ENCODE data around the gene GPER1.

GPER1 gene

DNA sequence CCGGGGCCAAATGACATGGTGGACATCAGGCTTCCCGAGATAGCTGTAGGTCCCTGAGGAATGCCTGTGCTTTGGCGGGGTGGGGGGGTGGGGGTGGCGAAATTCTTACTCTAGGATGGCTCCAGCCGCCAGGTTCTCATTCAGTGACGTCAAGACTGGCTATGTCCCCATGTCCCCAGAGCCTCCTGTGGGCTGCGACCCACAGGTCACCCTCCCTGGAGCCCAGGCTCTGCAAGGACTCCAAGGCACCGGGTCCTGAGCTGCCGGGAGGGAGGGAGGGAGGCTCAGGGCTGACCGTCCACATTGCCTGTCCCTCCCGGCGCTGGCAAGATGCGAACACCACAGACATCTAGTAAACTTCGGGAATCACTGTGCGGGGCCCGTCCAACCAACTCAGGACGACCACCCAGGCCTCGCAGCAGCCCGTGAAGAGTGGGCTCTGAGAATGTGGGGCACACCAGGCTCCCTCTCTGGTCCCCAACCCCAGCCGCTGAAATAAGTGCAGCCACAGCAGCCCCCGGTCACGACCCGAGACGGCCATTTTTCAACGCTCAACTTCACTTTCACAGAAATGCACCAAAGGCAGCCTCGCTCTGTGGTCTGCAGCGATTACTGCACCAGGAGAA, 31.0 kb upstream of the GPER1 start:
- Histone ChIP-seq H4K12ac (ENCODE audit: low read depth, low read length) (no peak overlapping the region), H3K18ac (ENCODE audit: low read length) (no peak overlapping the region), H3K27me3 (ENCODE audit: insufficient read depth, low read length) (no peaks in the 10 kb centered on the region), H2AK5ac (ENCODE audit: low read length) (no peak overlapping the region), H2AFZ (ENCODE audit: insufficient read depth, low read length, poor library complexity) (no peak overlapping the region), H3K79me1 (ENCODE audit: low read length) (peaks cover 7% of the 10 kb centered on the region), H3K14ac (ENCODE audit: low read length) (no peak overlapping the region), H2BK5ac (ENCODE audit: low read depth, low read length, poor library complexity) (no peak overlapping the region), H3K23ac (ENCODE audit: low read length) (no peak overlapping the region), H3K79me2 (ENCODE audit: control insufficient read depth, insufficient read depth, low read length, poor library complexity) (no peaks in the 10 kb centered on the region), H3K4ac (ENCODE audit: low read depth, low read length) (no peak overlapping the region), H4K91ac (ENCODE audit: low read depth, low read length) (no peak overlapping the region), H2BK12ac (ENCODE audit: low read length) (no peak overlapping the region), H2BK120ac (ENCODE audit: insufficient read depth, low read length, poor library complexity) (no peak overlapping the region), H3K27ac (ENCODE audit: low read depth, low read length) (no peak overlapping the region), H3K4me2 (ENCODE audit: low read length) (no peak overlapping the region), H3K9me3 (ENCODE audit: insufficient read depth, low read depth, low read length) (peaks cover 3% of the 10 kb centered on the region), H3K9ac (ENCODE audit: low read length) (no peak overlapping the region), H3K4me1 (ENCODE audit: control insufficient read depth in 1 of 2, insufficient read depth in 2 of 2, low read length in 2 of 2) (peaks cover 13 to 19% of the 10 kb centered on the region in 2 experiments), H3K4me3 (ENCODE audit: low read depth, low read length) (no peak overlapping the region), H4K8ac (ENCODE audit: low read depth, low read length) (no peak overlapping the region), H3K36me3 (ENCODE audit: control insufficient read depth in 1 of 2, insufficient read depth in 2 of 2, low read length in 2 of 2) (peaks cover 4 to 9% of the 10 kb centered on the region in 2 experiments)
- DNase-seq: peak; percentile 89 to 96
- WGBS (ENCODE audit: extremely low coverage, insufficient coverage, insufficient read length): no CpG with 5 or more reads among the region's 27 CpGs

DNA sequence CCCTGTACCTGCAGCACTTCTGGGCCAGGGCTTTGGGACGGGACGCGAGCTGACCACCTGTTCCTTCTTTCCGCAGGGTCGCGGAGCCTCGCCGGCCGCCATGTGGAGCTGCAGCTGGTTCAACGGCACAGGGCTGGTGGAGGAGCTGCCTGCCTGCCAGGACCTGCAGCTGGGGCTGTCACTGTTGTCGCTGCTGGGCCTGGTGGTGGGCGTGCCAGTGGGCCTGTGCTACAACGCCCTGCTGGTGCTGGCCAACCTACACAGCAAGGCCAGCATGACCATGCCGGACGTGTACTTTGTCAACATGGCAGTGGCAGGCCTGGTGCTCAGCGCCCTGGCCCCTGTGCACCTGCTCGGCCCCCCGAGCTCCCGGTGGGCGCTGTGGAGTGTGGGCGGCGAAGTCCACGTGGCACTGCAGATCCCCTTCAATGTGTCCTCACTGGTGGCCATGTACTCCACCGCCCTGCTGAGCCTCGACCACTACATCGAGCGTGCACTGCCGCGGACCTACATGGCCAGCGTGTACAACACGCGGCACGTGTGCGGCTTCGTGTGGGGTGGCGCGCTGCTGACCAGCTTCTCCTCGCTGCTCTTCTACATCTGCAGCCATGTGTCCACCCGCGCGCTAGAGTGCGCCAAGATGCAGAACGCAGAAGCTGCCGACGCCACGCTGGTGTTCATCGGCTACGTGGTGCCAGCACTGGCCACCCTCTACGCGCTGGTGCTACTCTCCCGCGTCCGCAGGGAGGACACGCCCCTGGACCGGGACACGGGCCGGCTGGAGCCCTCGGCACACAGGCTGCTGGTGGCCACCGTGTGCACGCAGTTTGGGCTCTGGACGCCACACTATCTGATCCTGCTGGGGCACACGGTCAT, 30.3 kb upstream of the GPER1 start:
- H3K9ac ChIP-seq (ENCODE audit: low read length): no peak overlapping the region
- no peak overlapping the region for H3K4me3 ChIP-seq (ENCODE audit: low read depth, low read length)
- peaks cover 3% of the 10 kb centered on the region for H3K9me3 ChIP-seq (ENCODE audit: insufficient read depth, low read depth, low read length)
- no peak overlapping the region for H2AK5ac ChIP-seq (ENCODE audit: low read length)
- no peak overlapping the region for H3K23ac ChIP-seq (ENCODE audit: low read length)
- H4K12ac ChIP-seq (ENCODE audit: low read depth, low read length): no peak overlapping the region
- no peak overlapping the region for H4K91ac ChIP-seq (ENCODE audit: low read depth, low read length)
- H3K36me3 ChIP-seq (ENCODE audit: control insufficient read depth in 1 of 2, insufficient read depth in 2 of 2, low read length in 2 of 2): peaks cover 4 to 9% of the 10 kb centered on the region in 2 experiments
- no peaks in the 10 kb centered on the region for H3K27me3 ChIP-seq (ENCODE audit: insufficient read depth, low read length)
- H2BK120ac ChIP-seq (ENCODE audit: insufficient read depth, low read length, poor library complexity): no peak overlapping the region
- no peak overlapping the region for H4K8ac ChIP-seq (ENCODE audit: low read depth, low read length)
- no peak overlapping the region for H3K4me2 ChIP-seq (ENCODE audit: low read length)
- no peak overlapping the region for H3K4ac ChIP-seq (ENCODE audit: low read depth, low read length)
- H2BK5ac ChIP-seq (ENCODE audit: low read depth, low read length, poor library complexity): no peak overlapping the region
- H2BK12ac ChIP-seq (ENCODE audit: low read length): no peak overlapping the region
- no peak overlapping the region for H2AFZ ChIP-seq (ENCODE audit: insufficient read depth, low read length, poor library complexity)
- H3K79me2 ChIP-seq (ENCODE audit: control insufficient read depth, insufficient read depth, low read length, poor library complexity): no peaks in the 10 kb centered on the region
- no peak overlapping the region for H3K18ac ChIP-seq (ENCODE audit: low read length)
- no peak overlapping the region for H3K14ac ChIP-seq (ENCODE audit: low read length)
- DNase-seq: no peak
- WGBS (ENCODE audit: extremely low coverage, insufficient coverage, insufficient read length): no CpG with 5 or more reads among the region's 62 CpGs
- H3K79me1 ChIP-seq (ENCODE audit: low read length): peaks cover 7% of the 10 kb centered on the region
- no peak overlapping the region for H3K27ac ChIP-seq (ENCODE audit: low read depth, low read length)
- peaks cover 13 to 19% of the 10 kb centered on the region in 2 experiments for H3K4me1 ChIP-seq (ENCODE audit: control insufficient read depth in 1 of 2, insufficient read depth in 2 of 2, low read length in 2 of 2)

DNA sequence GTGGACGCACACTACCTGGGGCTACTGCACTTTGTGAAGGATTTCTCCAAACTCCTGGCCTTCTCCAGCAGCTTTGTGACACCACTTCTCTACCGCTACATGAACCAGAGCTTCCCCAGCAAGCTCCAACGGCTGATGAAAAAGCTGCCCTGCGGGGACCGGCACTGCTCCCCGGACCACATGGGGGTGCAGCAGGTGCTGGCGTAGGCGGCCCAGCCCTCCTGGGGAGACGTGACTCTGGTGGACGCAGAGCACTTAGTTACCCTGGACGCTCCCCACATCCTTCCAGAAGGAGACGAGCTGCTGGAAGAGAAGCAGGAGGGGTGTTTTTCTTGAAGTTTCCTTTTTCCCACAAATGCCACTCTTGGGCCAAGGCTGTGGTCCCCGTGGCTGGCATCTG, 29.6 kb upstream of the GPER1 start:
- no peak overlapping the region for H2BK12ac ChIP-seq (ENCODE audit: low read length)
- no peak overlapping the region for H4K12ac ChIP-seq (ENCODE audit: low read depth, low read length)
- H4K8ac ChIP-seq (ENCODE audit: low read depth, low read length): no peak overlapping the region
- no peak overlapping the region for H3K23ac ChIP-seq (ENCODE audit: low read length)
- no peak overlapping the region for H3K4me3 ChIP-seq (ENCODE audit: low read depth, low read length)
- no peaks in the 10 kb centered on the region for H3K79me2 ChIP-seq (ENCODE audit: control insufficient read depth, insufficient read depth, low read length, poor library complexity)
- DNase-seq: no peak
- H3K27me3 ChIP-seq (ENCODE audit: insufficient read depth, low read length): no peaks in the 10 kb centered on the region
- no peak overlapping the region for H4K91ac ChIP-seq (ENCODE audit: low read depth, low read length)
- no peak overlapping the region for H2AFZ ChIP-seq (ENCODE audit: insufficient read depth, low read length, poor library complexity)
- no CpG with 5 or more reads among the region's 13 CpGs for WGBS (ENCODE audit: extremely low coverage, insufficient coverage, insufficient read length)
- H3K9ac ChIP-seq (ENCODE audit: low read length): no peak overlapping the region
- no peak overlapping the region for H3K18ac ChIP-seq (ENCODE audit: low read length)
- no peak overlapping the region for H3K4ac ChIP-seq (ENCODE audit: low read depth, low read length)
- no peak overlapping the region for H3K4me2 ChIP-seq (ENCODE audit: low read length)
- H2AK5ac ChIP-seq (ENCODE audit: low read length): no peak overlapping the region
- no peak overlapping the region for H2BK5ac ChIP-seq (ENCODE audit: low read depth, low read length, poor library complexity)
- peaks cover 8 to 14% of the 10 kb centered on the region in 2 experiments for H3K4me1 ChIP-seq (ENCODE audit: control insufficient read depth in 1 of 2, insufficient read depth in 2 of 2, low read length in 2 of 2)
- H3K9me3 ChIP-seq (ENCODE audit: insufficient read depth, low read depth, low read length): peaks cover 3% of the 10 kb centered on the region
- H3K14ac ChIP-seq (ENCODE audit: low read length): no peak overlapping the region
- H2BK120ac ChIP-seq (ENCODE audit: insufficient read depth, low read length, poor library complexity): no peak overlapping the region
- peaks cover 4 to 9% of the 10 kb centered on the region in 2 experiments for H3K36me3 ChIP-seq (ENCODE audit: control insufficient read depth in 1 of 2, insufficient read depth in 2 of 2, low read length in 2 of 2)
- no peak overlapping the region for H3K27ac ChIP-seq (ENCODE audit: low read depth, low read length)
- peaks cover 3% of the 10 kb centered on the region for H3K79me1 ChIP-seq (ENCODE audit: low read length)

DNA sequence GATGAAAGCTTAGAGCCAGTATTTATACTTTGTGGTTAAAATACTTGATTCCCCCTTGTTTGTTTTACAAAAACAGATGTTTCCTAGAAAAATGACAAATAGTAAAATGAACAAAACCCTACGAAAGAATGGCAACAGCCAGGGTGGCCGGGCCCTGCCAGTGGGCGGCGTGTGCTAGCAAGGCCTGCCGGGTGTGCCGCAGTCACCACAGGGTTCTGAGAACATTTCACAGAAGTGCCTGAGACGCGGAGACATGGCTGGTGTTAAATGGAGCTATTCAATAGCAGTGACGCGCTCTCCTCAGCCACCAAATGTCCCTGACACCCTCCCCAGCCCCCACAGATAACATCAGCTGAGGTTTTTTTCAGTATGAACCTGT, 29.1 kb upstream of the GPER1 start:
- no peak overlapping the region for H3K14ac ChIP-seq (ENCODE audit: low read length)
- H2BK12ac ChIP-seq (ENCODE audit: low read length): no peak overlapping the region
- peaks cover 3% of the 10 kb centered on the region for H3K79me1 ChIP-seq (ENCODE audit: low read length)
- no peak overlapping the region for H3K18ac ChIP-seq (ENCODE audit: low read length)
- H4K91ac ChIP-seq (ENCODE audit: low read depth, low read length): no peak overlapping the region
- WGBS (ENCODE audit: extremely low coverage, insufficient coverage, insufficient read length): no CpG with 5 or more reads among the region's 10 CpGs
- DNase-seq: no peak
- H3K4me1 ChIP-seq (ENCODE audit: control insufficient read depth in 1 of 2, insufficient read depth in 2 of 2, low read length in 2 of 2): peaks cover 8 to 14% of the 10 kb centered on the region in 2 experiments
- H2BK5ac ChIP-seq (ENCODE audit: low read depth, low read length, poor library complexity): no peak overlapping the region
- no peak overlapping the region for H2AFZ ChIP-seq (ENCODE audit: insufficient read depth, low read length, poor library complexity)
- no peak overlapping the region for H3K9ac ChIP-seq (ENCODE audit: low read length)
- H3K4ac ChIP-seq (ENCODE audit: low read depth, low read length): no peak overlapping the region
- H3K27me3 ChIP-seq (ENCODE audit: insufficient read depth, low read length): no peaks in the 10 kb centered on the region
- no peak overlapping the region for H4K8ac ChIP-seq (ENCODE audit: low read depth, low read length)
- H3K4me3 ChIP-seq (ENCODE audit: low read depth, low read length): no peak overlapping the region
- no peak overlapping the region for H4K12ac ChIP-seq (ENCODE audit: low read depth, low read length)
- H3K4me2 ChIP-seq (ENCODE audit: low read length): no peak overlapping the region
- H3K27ac ChIP-seq (ENCODE audit: low read depth, low read length): no peak overlapping the region
- no peak overlapping the region for H2BK120ac ChIP-seq (ENCODE audit: insufficient read depth, low read length, poor library complexity)
- H3K79me2 ChIP-seq (ENCODE audit: control insufficient read depth, insufficient read depth, low read length, poor library complexity): no peaks in the 10 kb centered on the region
- peaks cover 3% of the 10 kb centered on the region for H3K9me3 ChIP-seq (ENCODE audit: insufficient read depth, low read depth, low read length)
- H2AK5ac ChIP-seq (ENCODE audit: low read length): no peak overlapping the region
- H3K23ac ChIP-seq (ENCODE audit: low read length): no peak overlapping the region
- peaks cover 4 to 9% of the 10 kb centered on the region in 2 experiments for H3K36me3 ChIP-seq (ENCODE audit: control insufficient read depth in 1 of 2, insufficient read depth in 2 of 2, low read length in 2 of 2)
